Measurements from ENCODE around the gene SAMD4B.

SAMD4B gene

DNA sequence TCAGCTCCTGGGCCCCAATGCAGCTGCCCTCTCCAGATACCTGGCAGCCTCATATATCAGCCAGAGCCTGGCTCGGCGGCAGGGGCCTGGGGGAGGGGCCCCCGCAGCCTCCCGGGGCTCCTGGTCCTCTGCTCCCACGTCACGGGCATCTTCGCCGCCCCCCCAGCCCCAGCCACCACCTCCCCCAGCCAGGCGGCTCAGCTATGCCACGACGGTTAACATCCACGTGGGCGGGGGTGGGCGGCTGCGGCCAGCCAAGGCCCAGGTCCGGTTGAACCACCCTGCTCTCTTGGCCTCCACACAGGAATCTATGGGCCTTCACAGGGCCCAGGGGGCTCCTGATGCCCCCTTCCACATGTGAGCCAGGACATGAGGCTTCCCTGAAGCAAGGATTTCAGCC is 82.7 kb downstream of the SAMD4B start:
- no peak for DNase-seq (ENCODE audit: low read depth, low spot score)
- in situ Hi-C loops (cut with HindIII; ENCODE audit: low sequenced_read_pairs): no loop called here

DNA sequence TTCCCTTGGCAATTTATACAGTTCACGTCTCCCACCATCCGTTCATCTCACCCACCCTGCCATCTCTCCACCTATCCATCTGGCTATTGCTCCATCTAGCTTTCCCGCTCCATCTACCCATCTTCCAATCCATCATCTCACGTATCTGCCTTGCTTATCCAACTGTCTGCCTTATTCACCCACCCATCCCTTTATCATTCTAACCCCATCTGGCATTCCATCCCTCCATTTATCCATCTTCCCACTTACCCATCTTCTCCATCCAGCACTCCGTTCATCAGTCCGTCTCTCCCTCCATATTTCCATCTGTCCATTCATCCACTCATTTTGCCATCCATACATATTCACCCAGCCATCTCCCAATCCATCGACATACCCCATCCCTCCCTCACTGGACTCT is 83.5 kb downstream of the SAMD4B start:
- DNase-seq (ENCODE audit: low read depth, low spot score): no peak
- in situ Hi-C loops (cut with HindIII; ENCODE audit: low sequenced_read_pairs): no loop called here
- TF ChIP-seq, protein P1, sequence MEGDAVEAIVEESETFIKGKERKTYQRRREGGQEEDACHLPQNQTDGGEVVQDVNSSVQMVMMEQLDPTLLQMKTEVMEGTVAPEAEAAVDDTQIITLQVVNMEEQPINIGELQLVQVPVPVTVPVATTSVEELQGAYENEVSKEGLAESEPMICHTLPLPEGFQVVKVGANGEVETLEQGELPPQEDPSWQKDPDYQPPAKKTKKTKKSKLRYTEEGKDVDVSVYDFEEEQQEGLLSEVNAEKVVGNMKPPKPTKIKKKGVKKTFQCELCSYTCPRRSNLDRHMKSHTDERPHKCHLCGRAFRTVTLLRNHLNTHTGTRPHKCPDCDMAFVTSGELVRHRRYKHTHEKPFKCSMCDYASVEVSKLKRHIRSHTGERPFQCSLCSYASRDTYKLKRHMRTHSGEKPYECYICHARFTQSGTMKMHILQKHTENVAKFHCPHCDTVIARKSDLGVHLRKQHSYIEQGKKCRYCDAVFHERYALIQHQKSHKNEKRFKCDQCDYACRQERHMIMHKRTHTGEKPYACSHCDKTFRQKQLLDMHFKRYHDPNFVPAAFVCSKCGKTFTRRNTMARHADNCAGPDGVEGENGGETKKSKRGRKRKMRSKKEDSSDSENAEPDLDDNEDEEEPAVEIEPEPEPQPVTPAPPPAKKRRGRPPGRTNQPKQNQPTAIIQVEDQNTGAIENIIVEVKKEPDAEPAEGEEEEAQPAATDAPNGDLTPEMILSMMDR (IDR thresholded peaks at IDR 0.05; ENCODE audit: low read depth, low read length): no peak
- no peak overlapping the region for H3K4me3 ChIP-seq (ENCODE audit: low read depth, low read length)

More for the DNA sequence above, 82.7 kb downstream of the SAMD4B start:
- no peak overlapping the region for H3K4me3 ChIP-seq (ENCODE audit: low read depth, low read length)
- TF ChIP-seq, protein P1 (IDR thresholded peaks at IDR 0.05; ENCODE audit: low read depth, low read length): no peak

DNA sequence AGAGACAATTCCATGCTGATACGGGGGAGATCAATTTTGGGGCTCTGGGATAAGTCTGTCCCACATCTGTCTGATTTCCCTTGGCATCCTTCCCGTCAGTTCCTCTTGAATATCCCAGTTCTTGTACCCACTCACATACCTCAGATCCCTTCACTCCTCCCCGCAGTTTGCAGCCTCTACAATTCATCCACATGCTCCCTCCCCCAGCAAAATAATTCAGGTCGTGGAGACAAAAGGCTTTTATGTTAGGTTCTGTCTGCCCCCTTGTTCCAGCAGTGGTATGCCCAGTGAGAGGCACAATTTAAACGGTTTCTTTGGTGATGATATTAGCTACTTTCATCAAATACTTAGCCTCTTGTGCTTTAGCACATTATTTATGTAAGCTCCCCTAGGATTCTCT is 83.9 kb downstream of the SAMD4B start:
- H3K4me3 ChIP-seq (ENCODE audit: low read depth, low read length): no peak overlapping the region
- TF ChIP-seq, protein P1 (IDR thresholded peaks at IDR 0.05; ENCODE audit: low read depth, low read length): no peak
- no peak for DNase-seq (ENCODE audit: low read depth, low spot score)
- in situ Hi-C loops (cut with HindIII; ENCODE audit: low sequenced_read_pairs): no loop called here

DNA sequence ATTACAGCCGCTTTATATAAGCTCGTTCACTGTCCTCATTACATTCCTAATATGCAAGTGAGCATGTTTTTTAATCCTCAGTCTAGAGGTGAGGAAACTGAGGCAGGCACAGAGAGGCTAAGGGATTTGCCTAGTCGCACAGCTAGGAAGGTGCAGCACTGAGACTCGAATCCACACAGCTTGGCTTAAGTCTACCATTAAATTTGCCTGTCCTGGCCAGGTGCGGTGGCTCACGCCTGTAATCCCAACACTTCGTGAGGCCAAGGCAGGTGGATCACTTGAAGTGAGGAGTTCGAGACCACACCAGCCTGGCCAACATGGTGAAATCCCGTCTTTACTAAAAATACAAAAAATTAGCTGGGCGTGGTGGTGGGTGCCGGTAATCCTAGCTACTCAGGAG is 85.5 kb downstream of the SAMD4B start:
- TF ChIP-seq, protein P1 (IDR thresholded peaks at IDR 0.05; ENCODE audit: low read depth, low read length): no peak
- no peak overlapping the region for H3K4me3 ChIP-seq (ENCODE audit: low read depth, low read length)
- no peak for DNase-seq (ENCODE audit: low read depth, low spot score)
- in situ Hi-C loops (cut with HindIII; ENCODE audit: low sequenced_read_pairs): no loop called here

DNA sequence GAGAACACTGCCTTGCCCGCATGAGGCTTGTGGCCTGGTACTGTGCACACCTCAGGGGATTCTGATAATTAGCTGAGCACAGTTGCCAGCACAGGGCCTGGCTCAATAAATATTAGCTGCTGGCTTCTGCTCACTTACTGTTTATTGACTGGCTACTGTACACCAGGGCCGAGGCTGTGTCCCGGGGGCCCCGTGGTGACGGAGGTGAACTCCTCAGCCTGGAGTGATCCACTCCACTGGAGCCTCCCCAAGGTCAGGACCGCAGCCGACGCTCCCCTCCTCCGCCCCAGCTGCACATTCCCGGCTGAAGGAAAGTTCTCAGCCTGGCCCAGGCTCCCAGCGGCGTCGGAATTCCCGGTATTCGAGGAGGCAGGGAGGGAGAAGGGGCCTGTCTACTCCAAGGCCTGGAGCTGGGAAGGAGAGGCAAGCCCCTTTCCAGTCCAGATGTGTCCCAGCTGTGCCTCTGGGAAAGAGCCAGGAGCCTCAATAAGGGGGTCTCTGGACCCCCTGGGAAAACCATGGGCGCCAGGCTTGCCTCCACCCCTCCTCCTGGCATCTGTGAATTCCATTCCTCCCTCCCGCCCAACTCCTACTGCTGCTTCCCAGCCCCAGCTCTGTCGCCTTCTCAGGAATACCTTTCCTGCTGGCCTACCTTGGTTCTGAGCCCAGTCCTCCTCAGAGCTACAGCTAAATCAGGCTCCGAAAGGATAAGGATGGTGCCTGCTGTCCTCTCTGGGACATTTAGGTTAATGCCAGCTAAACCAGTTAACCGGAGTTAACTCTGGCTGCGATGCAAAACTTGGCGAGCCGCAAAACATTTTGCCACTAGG is 86.3 kb downstream of the SAMD4B start:
- no peak overlapping the region for H3K4me3 ChIP-seq (ENCODE audit: low read depth, low read length)
- peak; percentile 95 for DNase-seq (ENCODE audit: low read depth, low spot score)
- TF ChIP-seq, protein P1 (IDR thresholded peaks at IDR 0.05; ENCODE audit: low read depth, low read length): no peak
- in situ Hi-C loops (cut with HindIII; ENCODE audit: low sequenced_read_pairs): no loop called here

DNA sequence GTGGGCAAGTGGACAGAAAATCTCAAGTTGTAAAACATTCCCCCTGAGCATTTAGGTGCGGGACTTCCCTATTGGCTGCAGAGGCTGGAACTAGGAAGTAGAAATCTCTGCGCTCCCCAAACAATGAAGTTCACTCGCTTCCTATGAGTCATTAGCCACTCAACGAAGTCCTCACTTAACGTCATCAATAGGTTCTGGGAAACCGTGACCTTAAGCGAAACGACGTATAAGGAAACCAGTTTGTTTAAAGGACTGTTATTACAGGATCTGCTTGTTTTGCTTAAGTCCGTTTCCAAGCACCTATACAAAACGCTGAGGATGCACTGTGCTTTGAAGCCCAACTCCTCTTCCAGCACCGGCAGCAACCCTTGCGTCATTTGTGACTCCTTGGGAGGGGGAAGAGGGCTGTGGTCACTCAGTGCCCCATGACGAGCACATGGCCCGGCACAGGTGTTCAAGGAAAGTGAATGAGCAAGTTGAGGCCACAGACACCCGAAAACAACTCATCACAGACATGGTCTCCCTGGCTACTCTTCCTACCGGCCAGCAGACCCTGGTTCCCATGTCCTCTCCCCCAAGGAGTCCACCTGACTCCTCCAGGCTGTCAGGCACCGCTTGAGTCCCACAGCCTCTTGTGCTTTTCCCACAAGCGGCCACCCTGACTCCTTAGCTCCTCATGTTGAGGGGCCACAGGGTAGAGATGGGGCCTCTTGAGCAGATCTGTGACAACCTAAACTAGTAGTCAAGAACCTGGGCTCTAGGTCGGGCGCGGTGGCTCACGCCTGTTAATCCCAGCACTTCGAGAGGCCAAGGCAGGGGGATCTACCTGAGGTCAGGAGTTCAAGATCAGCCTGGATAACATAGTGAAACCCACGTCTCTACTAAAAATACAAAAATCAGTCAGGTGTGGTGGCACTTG is 88.7 kb downstream of the SAMD4B start:
- TF ChIP-seq, protein P1 (IDR thresholded peaks at IDR 0.05; ENCODE audit: low read depth, low read length): no peak
- DNase-seq (ENCODE audit: low read depth, low spot score): peak; percentile 100
- no peak overlapping the region for H3K4me3 ChIP-seq (ENCODE audit: low read depth, low read length)
- in situ Hi-C loops (cut with HindIII; ENCODE audit: low sequenced_read_pairs): no loop called here

Measured in astrocyte of the spinal cord (primary cell).